ENCODE results near the gene PCDHA6. TPM values are rescaled to one million over a fixed set of nuclear protein-coding genes. Genes with fewer than 3 reads are reported as not detected.
"Not testable (repeated sequence)": the region's sequence is repeated elsewhere in the genome, so short reads cannot be mapped to it uniquely, and the experiment has no call there.

The PCDHA6 gene
- total RNA-seq, 2 experiments from 2014 or later: not detected

DNA sequence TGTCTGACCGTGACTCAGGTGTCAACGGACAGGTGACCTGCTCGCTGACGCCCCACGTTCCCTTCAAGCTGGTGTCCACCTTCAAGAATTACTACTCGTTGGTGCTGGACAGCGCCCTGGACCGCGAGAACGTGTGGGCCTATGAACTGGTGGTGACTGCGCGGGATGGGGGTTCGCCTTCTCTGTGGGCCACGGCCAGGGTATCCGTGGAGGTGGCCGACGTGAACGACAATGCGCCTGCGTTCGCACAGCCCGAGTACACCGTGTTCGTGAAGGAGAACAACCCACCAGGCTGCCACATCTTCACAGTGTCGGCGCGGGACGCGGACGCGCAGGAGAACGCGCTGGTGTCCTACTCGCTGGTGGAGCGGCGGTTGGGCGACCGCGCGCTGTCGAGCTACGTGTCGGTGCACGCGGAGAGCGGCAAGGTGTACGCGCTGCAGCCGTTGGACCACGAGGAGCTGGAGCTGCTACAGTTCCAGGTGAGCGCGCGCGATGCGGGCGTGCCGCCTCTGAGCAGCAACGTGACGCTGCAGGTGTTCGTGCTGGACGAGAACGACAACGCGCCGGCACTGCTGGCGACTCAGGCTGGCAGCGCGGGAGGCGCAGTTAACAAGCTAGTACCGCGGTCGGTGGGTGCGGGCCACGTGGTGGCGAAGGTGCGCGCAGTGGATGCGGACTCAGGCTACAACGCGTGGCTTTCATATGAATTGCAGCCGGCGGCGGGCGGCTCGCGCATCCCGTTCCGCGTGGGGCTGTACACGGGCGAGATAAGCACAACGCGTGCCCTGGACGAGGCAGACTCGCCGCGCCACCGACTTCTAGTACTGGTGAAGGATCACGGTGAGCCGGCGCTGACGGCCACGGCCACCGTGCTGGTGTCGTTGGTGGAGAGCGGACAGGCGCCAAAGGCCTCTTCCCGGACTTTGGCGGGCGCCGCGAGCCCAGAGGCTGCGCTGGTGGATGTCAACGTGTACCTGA lies 42.8 kb downstream of the PCDHA6 start:
- Mint-ChIP-seq H3K9me3 (peaks cover 10% of the 10 kb centered on the region), H3K27me3 (peaks cover 57% of the 10 kb centered on the region), H3K36me3 (ENCODE audit: low read depth) (no peaks in the 10 kb centered on the region), H3K4me3 (no peak overlapping the region), H3K27ac (no peak overlapping the region), H3K4me1 (ENCODE audit: low read depth) (no peaks in the 10 kb centered on the region)
- TF ChIP-seq, protein P1, sequence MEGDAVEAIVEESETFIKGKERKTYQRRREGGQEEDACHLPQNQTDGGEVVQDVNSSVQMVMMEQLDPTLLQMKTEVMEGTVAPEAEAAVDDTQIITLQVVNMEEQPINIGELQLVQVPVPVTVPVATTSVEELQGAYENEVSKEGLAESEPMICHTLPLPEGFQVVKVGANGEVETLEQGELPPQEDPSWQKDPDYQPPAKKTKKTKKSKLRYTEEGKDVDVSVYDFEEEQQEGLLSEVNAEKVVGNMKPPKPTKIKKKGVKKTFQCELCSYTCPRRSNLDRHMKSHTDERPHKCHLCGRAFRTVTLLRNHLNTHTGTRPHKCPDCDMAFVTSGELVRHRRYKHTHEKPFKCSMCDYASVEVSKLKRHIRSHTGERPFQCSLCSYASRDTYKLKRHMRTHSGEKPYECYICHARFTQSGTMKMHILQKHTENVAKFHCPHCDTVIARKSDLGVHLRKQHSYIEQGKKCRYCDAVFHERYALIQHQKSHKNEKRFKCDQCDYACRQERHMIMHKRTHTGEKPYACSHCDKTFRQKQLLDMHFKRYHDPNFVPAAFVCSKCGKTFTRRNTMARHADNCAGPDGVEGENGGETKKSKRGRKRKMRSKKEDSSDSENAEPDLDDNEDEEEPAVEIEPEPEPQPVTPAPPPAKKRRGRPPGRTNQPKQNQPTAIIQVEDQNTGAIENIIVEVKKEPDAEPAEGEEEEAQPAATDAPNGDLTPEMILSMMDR (IDR thresholded peaks at IDR 0.05): no peak
- intact Hi-C loops (cut with DNase I, micrococcal nuclease): no loop called here
- ATAC-seq (ENCODE audit: poor library complexity) (no peak), DNase-seq (no peak)
- POLR2A ChIA-PET: no interaction called here
- CTCF ChIA-PET: no interaction called here
- H3K4me1 ChIP-seq (ENCODE audit: insufficient read depth, low read length): no peaks in the 10 kb centered on the region
- no peak overlapping the region for H3K4me3 ChIP-seq (ENCODE audit: low read length)
- H3K27me3 ChIP-seq (ENCODE audit: control insufficient read depth in 1 of 2, insufficient read depth in 2 of 2, low read length in 2 of 2): peaks cover 18 to 28% of the 10 kb centered on the region in 2 experiments
- peaks cover 17 to 25% of the 10 kb centered on the region in 2 experiments for H3K9me3 ChIP-seq (ENCODE audit: control insufficient read depth in 1 of 2, insufficient read depth in 1 of 2, low read length in 2 of 2)
- H3K27ac ChIP-seq (ENCODE audit: low read depth in 1 of 2, low read length in 2 of 2): no peak overlapping the region
- no peaks in the 10 kb centered on the region for H3K36me3 ChIP-seq (ENCODE audit: insufficient read depth, low read length)

GRCh38 chr5:140875085-140876065 lies 47.6 kb downstream of the PCDHA6 start, which contains the start of gene PCDHA12:
Gene PCDHA12 (plus strand): TSS chr5:140875308. CDS start chr5:140875473, 165 bp downstream.
- Histone ChIP-seq H3K4me1 (ENCODE audit: insufficient read depth, low read length) (no peaks in the 10 kb centered on the region), H3K9me3 (ENCODE audit: control insufficient read depth in 1 of 2, insufficient read depth in 1 of 2, low read length in 2 of 2) (peaks cover 20 to 33% of the 10 kb centered on the region in 2 experiments), H3K36me3 (ENCODE audit: insufficient read depth, low read length) (no peaks in the 10 kb centered on the region), H3K27ac (ENCODE audit: low read depth in 1 of 2, low read length in 2 of 2) (no peak within 1 kb of the TSS), H3K27me3 (ENCODE audit: control insufficient read depth in 1 of 2, insufficient read depth in 2 of 2, low read length in 2 of 2) (peaks cover 21 to 26% of the 10 kb centered on the region in 2 experiments), H3K4me3 (ENCODE audit: low read length) (no peak within 1 kb of the TSS)
- no peaks in the 10 kb centered on the region for H3K4me1 Mint-ChIP-seq (ENCODE audit: low read depth)
- no peak within 1 kb of the TSS for H3K4me3 Mint-ChIP-seq
- intact Hi-C loops (cut with DNase I, micrococcal nuclease): no loop called here
- H3K27ac Mint-ChIP-seq: no peak within 1 kb of the TSS
- ChIA-PET POLR2A (no interaction called here), CTCF (no interaction called here)
- peaks cover 17% of the 10 kb centered on the region for H3K9me3 Mint-ChIP-seq
- no peak for DNase-seq
- TF ChIP-seq, protein P1 (IDR thresholded peaks at IDR 0.05): no peak
- peaks cover 64% of the 10 kb centered on the region for H3K27me3 Mint-ChIP-seq
- H3K36me3 Mint-ChIP-seq (ENCODE audit: low read depth): peaks cover 3% of the 10 kb centered on the region
- ATAC-seq (ENCODE audit: poor library complexity): no peak

DNA sequence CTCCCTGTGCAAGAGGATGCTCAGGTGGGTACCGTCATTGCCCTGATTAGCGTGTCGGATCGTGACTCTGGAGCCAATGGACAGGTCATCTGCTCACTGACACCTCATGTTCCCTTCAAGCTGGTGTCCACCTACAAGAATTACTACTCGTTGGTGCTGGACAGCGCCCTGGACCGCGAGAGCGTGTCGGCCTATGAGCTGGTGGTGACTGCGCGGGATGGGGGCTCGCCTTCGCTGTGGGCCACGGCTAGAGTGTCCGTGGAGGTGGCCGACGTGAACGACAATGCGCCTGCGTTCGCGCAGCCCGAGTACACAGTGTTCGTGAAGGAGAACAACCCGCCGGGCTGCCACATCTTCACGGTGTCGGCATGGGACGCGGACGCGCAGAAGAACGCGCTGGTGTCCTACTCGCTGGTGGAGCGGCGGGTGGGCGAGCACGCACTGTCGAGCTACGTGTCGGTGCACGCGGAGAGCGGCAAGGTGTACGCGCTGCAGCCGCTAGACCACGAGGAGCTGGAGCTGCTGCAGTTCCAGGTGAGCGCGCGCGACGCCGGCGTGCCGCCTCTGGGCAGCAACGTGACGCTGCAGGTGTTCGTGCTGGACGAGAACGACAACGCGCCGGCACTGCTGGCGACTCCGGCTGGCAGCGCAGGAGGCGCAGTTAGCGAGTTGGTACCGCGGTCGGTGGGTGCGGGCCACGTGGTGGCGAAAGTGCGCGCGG lies 48.9 kb downstream of the PCDHA6 start:
- POLR2A ChIA-PET; H3K4me1 Mint-ChIP-seq (ENCODE audit: low read depth); intact Hi-C loops (cut with DNase I, micrococcal nuclease); H3K27ac ChIP-seq (ENCODE audit: low read depth in 1 of 2, low read length in 2 of 2); H3K4me3 ChIP-seq (ENCODE audit: low read length); DNase-seq; ATAC-seq (ENCODE audit: poor library complexity); H3K36me3 ChIP-seq (ENCODE audit: insufficient read depth, low read length); CTCF ChIA-PET; H3K27ac Mint-ChIP-seq; H3K4me1 ChIP-seq (ENCODE audit: insufficient read depth, low read length); H3K4me3 Mint-ChIP-seq: not testable (repeated sequence)
- Histone ChIP-seq H3K27me3 (ENCODE audit: control insufficient read depth in 1 of 2, insufficient read depth in 2 of 2, low read length in 2 of 2) (peaks cover 17 to 32% of the 10 kb centered on the region in 2 experiments), H3K9me3 (ENCODE audit: control insufficient read depth in 1 of 2, insufficient read depth in 1 of 2, low read length in 2 of 2) (peaks cover 23 to 26% of the 10 kb centered on the region in 2 experiments)
- Mint-ChIP-seq H3K27me3 (peaks cover 75% of the 10 kb centered on the region), H3K9me3 (peaks cover 20% of the 10 kb centered on the region), H3K36me3 (ENCODE audit: low read depth) (peaks cover 13% of the 10 kb centered on the region)
